Stimulated activated naive CD8-positive, alpha-beta T cell treated with anti-CD3 and anti-CD28 coated beads, Interleukin-15, Interleukin-2, amounts not matched to agents 100 U/mL and 50 U/mL, for 24 hours (primary cell): ENCODE data around the gene SPCS1.

Source experiments
- ATAC-seq: fragments of 150-1000 bp; cut with Tn5 transposase; one replicate; pipeline ENCODE4 v1.10.0; 2021
- DNase-seq: peaks from one replicate; pipeline ENCODE4 v3.0.0; 2021

The SPCS1 gene

GRCh38 chr3:52730681-52731080 is 24.8 kb downstream of the SPCS1 start:
- no peak for ATAC-seq
- DNase-seq: no peak

- ATAC-seq (no peak), DNase-seq (no peak)
Measured at GRCh38 chr3:52731590-52731989, 25.7 kb downstream of the SPCS1 start.

DNA sequence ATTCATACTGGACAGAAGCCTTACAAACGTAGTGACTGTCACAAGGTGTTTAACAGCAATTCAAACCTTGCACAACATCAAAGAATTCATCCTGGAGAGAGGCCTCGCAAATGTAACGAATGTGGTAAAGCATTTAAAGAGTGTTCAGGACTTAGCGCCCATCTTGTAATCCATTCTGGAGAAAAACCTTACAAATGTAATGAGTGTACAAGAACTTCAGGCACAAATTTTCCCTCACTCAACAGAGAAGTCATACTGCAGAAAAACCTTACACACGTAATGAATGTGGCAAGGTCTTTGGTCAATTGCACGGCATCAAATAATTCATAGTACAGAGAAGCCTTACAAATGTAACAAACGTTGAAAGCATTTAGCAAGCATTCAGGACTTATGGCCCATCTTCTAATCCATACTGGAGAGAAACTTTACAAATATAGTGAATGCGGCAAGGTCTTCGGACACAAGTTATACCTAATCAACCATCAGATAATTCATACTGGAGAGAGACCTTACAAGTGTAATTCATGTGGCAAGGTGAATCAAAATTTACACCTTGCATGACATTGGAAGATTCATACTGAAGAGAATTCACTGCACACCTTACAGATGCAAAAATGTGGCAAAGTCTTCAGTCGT is 27.5 kb downstream of the SPCS1 start:
- ATAC-seq: no peak
- DNase-seq: no peak

DNA sequence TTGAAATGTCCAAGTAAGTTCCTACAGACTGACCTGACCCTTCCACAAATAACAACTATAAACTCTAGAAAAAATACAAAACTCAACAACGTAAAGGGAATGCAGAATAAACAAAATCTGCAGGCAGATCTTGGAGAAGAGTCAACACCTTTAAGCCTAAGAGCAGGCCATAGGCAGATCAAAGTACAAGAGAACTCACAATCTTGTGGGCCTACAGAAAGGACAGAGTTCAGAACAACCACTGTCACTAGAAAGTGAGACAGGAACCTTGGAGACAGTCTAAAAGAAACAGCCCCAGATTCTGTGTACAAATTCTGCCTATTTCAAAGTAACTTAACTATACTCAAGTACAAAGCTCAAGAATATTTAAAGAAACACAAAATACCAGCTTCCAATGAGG is 33.8 kb downstream of the SPCS1 start:
- DNase-seq: no peak
- ATAC-seq: no peak

GRCh38 chr3:52742418-52743041 is 36.6 kb downstream of the SPCS1 start:
- DNase-seq: no peak
- ATAC-seq: no peak

DNA sequence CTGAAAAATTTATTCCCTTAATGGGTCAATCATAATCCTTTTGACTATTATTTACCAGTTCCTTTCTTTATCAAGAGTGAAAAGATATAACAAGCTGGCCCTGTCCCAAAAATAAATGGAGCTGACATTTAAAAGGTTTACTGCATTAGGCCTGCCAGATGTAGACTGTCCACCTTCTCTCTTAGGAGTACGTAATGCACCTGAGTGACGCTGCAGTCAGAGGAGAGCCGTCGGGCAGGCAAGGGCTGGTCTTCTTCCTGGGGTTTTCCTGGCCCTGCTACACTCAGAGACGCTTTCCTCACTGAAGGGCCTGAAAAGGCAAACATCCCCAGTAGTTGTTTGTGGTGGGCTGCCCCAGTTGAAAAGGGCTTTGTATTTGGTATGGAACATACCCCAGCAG is 37.2 kb downstream of the SPCS1 start:
- ATAC-seq: no peak
- DNase-seq: no peak

DNA sequence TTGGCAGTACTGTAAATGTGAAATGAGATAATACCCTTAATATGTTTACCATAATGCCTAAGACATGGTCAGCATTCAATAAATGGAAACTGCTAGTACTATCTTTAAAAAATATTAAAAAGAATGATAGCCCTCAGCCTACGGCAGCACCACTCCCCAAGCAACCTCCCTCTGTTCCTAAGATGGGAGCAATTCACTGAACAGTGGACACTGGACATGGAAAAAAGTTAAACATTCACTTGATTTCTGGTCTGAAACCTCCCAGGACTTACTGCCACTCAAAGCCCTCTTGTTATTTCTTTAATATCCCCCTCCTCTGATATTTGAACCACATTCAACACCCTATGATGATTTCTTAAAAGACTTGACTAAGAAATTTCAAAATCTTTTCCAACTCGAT is 37.8 kb downstream of the SPCS1 start:
- ATAC-seq (no peak), DNase-seq (no peak)

- no peak for ATAC-seq
- no peak for DNase-seq
Measured at GRCh38 chr3:52752045-52752660, 46.2 kb downstream of the SPCS1 start.

DNA sequence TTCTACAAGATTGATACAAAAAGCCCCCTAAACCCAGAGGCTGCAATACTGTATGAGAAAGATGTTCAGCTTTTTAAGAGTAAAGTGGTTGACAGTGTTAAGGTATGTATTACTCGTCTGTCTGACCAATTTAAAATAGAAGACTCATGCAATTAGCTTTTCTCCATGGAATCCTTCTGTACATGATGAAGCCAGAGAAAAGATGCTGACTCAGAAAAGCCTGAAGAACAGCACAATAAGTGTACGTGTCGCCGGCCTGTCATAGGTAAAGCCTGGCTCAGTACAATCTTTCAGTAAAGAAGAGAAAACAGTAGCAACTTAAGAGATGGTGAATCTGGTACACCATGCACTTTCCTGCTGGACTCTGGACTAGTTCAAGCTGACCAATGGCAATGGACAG is 48.5 kb downstream of the SPCS1 start:
- DNase-seq (no peak), ATAC-seq (no peak)

GRCh38 chr3:52756141-52756540 is 50.2 kb downstream of the SPCS1 start:
- ATAC-seq (no peak), DNase-seq (no peak)
